GM21360 (cell line): Measurements from ENCODE around the gene KRTAP4-9.
"Not testable (repeated sequence)": the region's sequence is repeated elsewhere in the genome, so short reads cannot be mapped to it uniquely, and the experiment has no call there.

ENCODE experiments used
- ATAC-seq: cut with Tn5 transposase; IDR thresholded peaks from one replicate; pipeline ENCODE4 v1.9.1; 2021; ENCODE audit warnings: mild to moderate bottlenecking, moderate library complexity; ENCODE audit not compliant: unreplicated experiment

KRTAP4-9 gene

GRCh38 chr17:41126412-41126811 is 21.2 kb downstream of the KRTAP4-9 start:
- ATAC-seq = no peak

- ATAC-seq = no peak
Measured at GRCh38 chr17:41127371-41127770, 22.2 kb downstream of the KRTAP4-9 start.

GRCh38 chr17:41131979-41132378 is 26.8 kb downstream of the KRTAP4-9 start:
- no peak for ATAC-seq

- no peak for ATAC-seq
Measured at GRCh38 chr17:41133880-41134735, 28.9 kb downstream of the KRTAP4-9 start.

- ATAC-seq = not testable (repeated sequence)
Measured at GRCh38 chr17:41139865-41140264, 34.7 kb downstream of the KRTAP4-9 start.

GRCh38 chr17:41140360-41141131 is 35.4 kb downstream of the KRTAP4-9 start, which contains the start of gene KRTAP4-6:
Gene KRTAP4-6, minus strand, starts transcription at chr17:41140544. Its CDS starts 57 bp downstream, at chr17:41140487.
- no peak for ATAC-seq

- no peak for ATAC-seq
Measured at GRCh38 chr17:41141361-41141760, 36.2 kb downstream of the KRTAP4-9 start.

- no peak for ATAC-seq
Measured at GRCh38 chr17:41144846-41145245, 39.7 kb downstream of the KRTAP4-9 start.

- ATAC-seq = no peak
Measured at GRCh38 chr17:41145261-41145660, 40.1 kb downstream of the KRTAP4-9 start.

- no peak for ATAC-seq
Measured at GRCh38 chr17:41147531-41148204, 42.5 kb downstream of the KRTAP4-9 start.

GRCh38 chr17:41148971-41149651 is 43.9 kb downstream of the KRTAP4-9 start:
- ATAC-seq = not testable (repeated sequence)

- ATAC-seq = no peak
Measured at GRCh38 chr17:41149652-41149985, 44.4 kb downstream of the KRTAP4-9 start, which contains the start of gene KRTAP4-5. Gene KRTAP4-5, minus strand, starts transcription at chr17:41149825. Its CDS starts 58 bp downstream, at chr17:41149767.

- no peak for ATAC-seq
Measured at GRCh38 chr17:41150026-41150425, 44.8 kb downstream of the KRTAP4-9 start.

GRCh38 chr17:41151525-41151924 is 46.3 kb downstream of the KRTAP4-9 start:
- no peak for ATAC-seq

GRCh38 chr17:41153856-41154255 is 48.7 kb downstream of the KRTAP4-9 start:
- no peak for ATAC-seq
